ENCODE measurements around the gene DYNLL1.
"Not testable (repeated sequence)": the region's sequence is repeated elsewhere in the genome, so short reads cannot be mapped to it uniquely, and the experiment has no call there.

DYNLL1 gene

GRCh38 chr12:120481022-120481767 lies 14.7 kb upstream of the DYNLL1 start:
- ChIA-PET POLR2A (interaction anchor here (0.7 kb wide), 1 partner anchor 16 kb away, joined by 3 read pairs; no protein-coding TSS in a partner anchor), CTCF (interaction anchor here (4.5 kb wide), 1 partner anchor 12 kb away, joined by 30 read pairs; the partner anchor contains the start of gene SRSF9)
- no peak for TF ChIP-seq CTCF (IDR thresholded peaks at IDR 0.05; ENCODE audit: control extremely low read depth, extremely low read depth, low read depth, missing control alignments)
- DNase-seq (ENCODE audit: extremely low spot score), result no peak

GRCh38 chr12:120483621-120484020 lies 12.3 kb upstream of the DYNLL1 start:
- CTCF ChIA-PET, result interaction anchor here (1.0 to 1.7 kb wide), 6 partner anchors 8 to 43 kb away, joined by 3 to 9 read pairs (median 4); partner anchors contain the start of gene SRSF9
- POLR2A ChIA-PET, result interaction anchor here (0.6 kb wide), 1 partner anchor 192 kb away, joined by 8 read pairs; the partner anchor contains the start of gene RNU4-2

GRCh38 chr12:120485961-120486881 lies 9.7 kb upstream of the DYNLL1 start:
- DNase-seq (ENCODE audit: extremely low spot score), result no peak
- CTCF ChIA-PET, result interaction anchor here (0.8 to 3.5 kb wide), 3 partner anchors 11 to 14 kb away, joined by 4 to 11 read pairs (median 4); no protein-coding TSS in a partner anchor
- POLR2A ChIA-PET, result no interaction called here
- TF ChIP-seq CTCF (IDR thresholded peaks at IDR 0.05; ENCODE audit: control extremely low read depth, extremely low read depth, low read depth, missing control alignments), result no peak

More at GRCh38 chr12:120483621-120484020, 12.3 kb upstream of the DYNLL1 start:
- no peak for TF ChIP-seq CTCF (IDR thresholded peaks at IDR 0.05; ENCODE audit: control extremely low read depth, extremely low read depth, low read depth, missing control alignments)
- DNase-seq (ENCODE audit: extremely low spot score), result no peak

- CTCF ChIA-PET, result interaction anchor here (2.2 to 3.5 kb wide), 2 partner anchors 16 to 31 kb away, joined by 6 to 11 read pairs; no protein-coding TSS in a partner anchor
- DNase-seq (ENCODE audit: extremely low spot score); POLR2A ChIA-PET: not testable (repeated sequence)
Observed at GRCh38 chr12:120487552-120487951, 8.4 kb upstream of the DYNLL1 start.

- TF ChIP-seq CTCF (IDR thresholded peaks at IDR 0.05; ENCODE audit: control extremely low read depth, extremely low read depth, low read depth, missing control alignments), result no peak
- ChIA-PET POLR2A (no interaction called here), CTCF (interaction anchor here (1.0 to 3.5 kb wide), 3 partner anchors 10 to 32 kb away, joined by 3 to 11 read pairs (median 6); no protein-coding TSS in a partner anchor)
- DNase-seq (ENCODE audit: extremely low spot score), result no peak
Observed at GRCh38 chr12:120488057-120488640, 7.8 kb upstream of the DYNLL1 start.

GRCh38 chr12:120489018-120489417 lies 6.9 kb upstream of the DYNLL1 start:
- CTCF ChIA-PET, result interaction anchor here (1.0 to 2.2 kb wide), 3 partner anchors 9 to 33 kb away, joined by 3 to 6 read pairs (median 3); no protein-coding TSS in a partner anchor
- DNase-seq (ENCODE audit: extremely low spot score), result no peak
- no peak for TF ChIP-seq CTCF (IDR thresholded peaks at IDR 0.05; ENCODE audit: control extremely low read depth, extremely low read depth, low read depth, missing control alignments)
- POLR2A ChIA-PET, result no interaction called here
